Thoracic aorta (tissue), 2 donors: ENCODE measurements around the gene PHF5A. TPM values are rescaled to one million over a fixed set of nuclear protein-coding genes. Genes with fewer than 3 reads are reported as not detected.

Experiments
- ATAC-seq: fragments of 150-250 bp; one replicate; pipeline ENCODE4 v1.8.0; 2017; ENCODE audit warnings: low read depth; ENCODE audit not compliant: insufficient number of reproducible peaks, low FRiP score
- DNase-seq: peaks from one replicate; pipeline ENCODE4 v3.0.0-alpha.2; 2020; ENCODE audit warnings: low spot score
- H3K27ac ChIP-seq, 2 donors: fragments of 200-600 bp; sonication (generic); 1 replicate in 1 of 2; 2 replicates in 1 of 2; pipeline ENCODE4 v1.5.1; 2016; ENCODE audit warnings: mild to moderate bottlenecking in 2 of 2, moderate library complexity in 2 of 2
- H3K27me3 ChIP-seq: fragments of 200-600 bp; sonication (generic); replicated peaks from 2 replicates; pipeline ENCODE4 v1.6.0; 2016; ENCODE audit warnings: mild to moderate bottlenecking; ENCODE audit not compliant: insufficient read depth
- H3K36me3 ChIP-seq: fragments of 200-600 bp; sonication (generic); one replicate; pipeline ENCODE4 v1.5.1; 2016
- H3K4me1 ChIP-seq, 2 donors: fragments of 200-600 bp; sonication (generic); 1 replicate in 1 of 2; 2 replicates in 1 of 2; pipeline versions ENCODE4 v1.5.1 to v1.6.0; 2016; ENCODE audit warnings: low read depth in 2 of 2, mild to moderate bottlenecking in 1 of 2; ENCODE audit not compliant: control insufficient read depth in 1 of 2
- H3K4me3 ChIP-seq: fragments of 200-600 bp; sonication (generic); 2 replicates; pipeline ENCODE4 v1.5.1; 2016; ENCODE audit warnings: mild to moderate bottlenecking
- H3K9me3 ChIP-seq: fragments of 200-600 bp; sonication (generic); 2 replicates; pipeline ENCODE4 v1.5.1; 2016
- total RNA-seq, 2 donors: library from RNA; depleted of rRNA; stranded (reverse); fragments of >200 nt; gene quantifications; one replicate each; pipeline versions ENCODE4 v1.1.0 to v1.2.3, GENCODE V29; 2016
- TF ChIP-seq, protein P1 (sequence below): fragments of 200-600 bp; sonication (generic); IDR thresholded peaks from one replicate; pipeline ENCODE4 v1.5.1; 2019; ENCODE audit warnings: antibody characterized with exemption

Gene PHF5A
- total RNA-seq, 2 donors from 2014 or later, result 13.8 to 28.7 TPM

DNA sequence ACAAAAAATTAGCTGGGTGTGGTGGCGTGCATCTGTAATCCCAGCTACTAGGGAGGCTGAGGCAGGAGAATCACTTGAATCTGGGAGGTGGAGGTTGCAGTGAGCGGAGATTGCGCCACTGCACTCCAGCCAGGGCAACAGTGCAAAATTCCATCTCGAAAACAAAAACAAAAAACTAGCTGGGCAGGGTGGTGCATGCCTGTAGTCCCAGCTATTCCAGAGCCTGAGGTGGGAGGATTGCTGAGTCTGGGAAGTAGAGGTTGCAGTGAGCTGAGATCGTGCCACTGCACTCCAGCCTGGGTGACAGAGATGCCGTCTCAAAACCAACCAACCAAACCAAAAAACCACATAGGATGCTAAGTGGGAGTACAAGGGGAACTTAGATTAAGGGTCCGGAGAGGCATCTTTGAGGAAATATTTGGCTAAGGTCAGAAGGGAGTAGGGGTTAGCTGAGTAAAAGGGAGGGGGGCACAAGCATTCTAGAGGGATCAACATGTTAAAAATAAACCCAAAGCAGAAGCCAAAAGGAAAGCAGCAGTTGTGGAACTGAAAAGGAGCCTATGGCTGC, 10.2 kb downstream of the PHF5A start:
- Histone ChIP-seq H3K4me1 (no peaks in the 10 kb centered on the region), H3K4me3 (no peak overlapping the region), H3K9me3 (no peaks in the 10 kb centered on the region), H3K36me3 (peaks cover 42% of the 10 kb centered on the region), H3K27me3 (no peaks in the 10 kb centered on the region), H3K27ac (no peak overlapping the region)
- ATAC-seq (no peak), DNase-seq (no peak)
- TF ChIP-seq, protein P1, sequence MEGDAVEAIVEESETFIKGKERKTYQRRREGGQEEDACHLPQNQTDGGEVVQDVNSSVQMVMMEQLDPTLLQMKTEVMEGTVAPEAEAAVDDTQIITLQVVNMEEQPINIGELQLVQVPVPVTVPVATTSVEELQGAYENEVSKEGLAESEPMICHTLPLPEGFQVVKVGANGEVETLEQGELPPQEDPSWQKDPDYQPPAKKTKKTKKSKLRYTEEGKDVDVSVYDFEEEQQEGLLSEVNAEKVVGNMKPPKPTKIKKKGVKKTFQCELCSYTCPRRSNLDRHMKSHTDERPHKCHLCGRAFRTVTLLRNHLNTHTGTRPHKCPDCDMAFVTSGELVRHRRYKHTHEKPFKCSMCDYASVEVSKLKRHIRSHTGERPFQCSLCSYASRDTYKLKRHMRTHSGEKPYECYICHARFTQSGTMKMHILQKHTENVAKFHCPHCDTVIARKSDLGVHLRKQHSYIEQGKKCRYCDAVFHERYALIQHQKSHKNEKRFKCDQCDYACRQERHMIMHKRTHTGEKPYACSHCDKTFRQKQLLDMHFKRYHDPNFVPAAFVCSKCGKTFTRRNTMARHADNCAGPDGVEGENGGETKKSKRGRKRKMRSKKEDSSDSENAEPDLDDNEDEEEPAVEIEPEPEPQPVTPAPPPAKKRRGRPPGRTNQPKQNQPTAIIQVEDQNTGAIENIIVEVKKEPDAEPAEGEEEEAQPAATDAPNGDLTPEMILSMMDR, result no peak

DNA sequence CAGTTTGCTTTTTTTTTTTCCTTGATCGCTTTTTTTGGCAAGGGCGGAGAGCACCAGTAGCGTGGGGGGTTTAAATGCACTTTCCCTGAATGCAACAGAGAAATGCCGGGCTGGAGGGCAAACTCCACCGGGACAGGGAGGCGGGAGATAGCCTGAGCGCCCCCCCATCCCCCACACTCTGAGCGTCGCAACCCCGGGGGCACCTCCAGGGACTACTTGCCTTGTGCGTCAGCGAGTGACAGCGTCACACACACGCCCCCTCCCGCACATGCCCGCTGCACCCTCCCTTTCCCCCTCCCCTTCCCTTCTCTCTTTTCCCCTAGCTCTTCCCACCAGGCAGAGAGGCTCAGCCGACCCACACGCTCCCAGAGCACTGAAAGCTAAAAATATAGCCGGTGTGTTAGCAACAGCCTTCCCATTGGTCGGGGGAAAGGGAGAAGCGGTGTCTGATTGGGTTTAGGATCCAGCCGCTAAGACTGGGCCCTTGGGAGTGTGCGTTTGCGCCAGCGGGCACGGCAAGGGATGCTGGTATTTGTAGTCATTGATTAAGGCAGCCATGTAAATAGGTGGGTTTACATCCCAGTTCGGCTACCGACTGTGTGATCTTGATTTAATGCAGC, 20.2 kb downstream of the PHF5A start:
- ATAC-seq, result peak; percentile 95
- H3K36me3 ChIP-seq, result peaks cover under 1% of the 10 kb centered on the region
- TF ChIP-seq, protein P1, result no peak

DNA sequence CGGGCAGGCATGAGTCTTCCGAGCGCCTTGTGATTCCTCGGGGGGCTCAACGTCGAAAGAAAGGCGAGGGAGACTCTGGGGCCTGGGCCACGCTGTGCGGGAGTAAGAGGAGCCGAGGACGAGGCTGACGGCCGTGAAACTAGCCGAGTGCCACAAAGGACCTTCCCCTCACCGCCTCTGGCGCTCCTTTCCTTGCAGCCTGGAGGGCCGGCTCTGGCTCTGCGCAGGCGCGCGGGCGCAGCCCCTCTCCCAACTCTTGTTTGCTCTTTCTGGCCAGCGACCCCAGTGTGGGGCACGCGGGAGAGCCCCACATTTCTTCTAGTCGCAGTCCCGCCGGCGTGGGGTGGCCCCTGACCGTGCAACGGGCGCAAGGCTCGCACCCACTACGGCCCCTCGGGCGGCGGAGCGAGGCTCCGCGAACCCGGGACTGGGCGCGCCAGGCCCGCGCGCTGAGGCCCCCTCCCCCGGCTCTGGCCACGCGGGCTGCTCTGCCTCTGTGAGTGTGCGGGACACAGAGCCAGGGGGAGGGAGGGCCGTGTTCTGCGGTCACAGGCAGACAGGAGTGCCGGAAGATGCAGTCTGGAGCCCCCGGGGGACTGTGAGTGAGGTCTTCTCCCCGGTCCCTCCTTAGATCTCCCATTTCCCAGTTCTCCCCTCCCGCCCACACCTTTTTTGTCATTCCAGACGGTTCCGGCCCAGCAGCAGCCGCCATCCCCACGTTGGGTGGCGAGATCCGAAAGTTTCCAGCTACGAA, 20.9 kb downstream of the PHF5A start:
- no peak for ATAC-seq
- peak overlapping the region; percentile 91 for H3K4me3 ChIP-seq

More for the DNA sequence above, 20.2 kb downstream of the PHF5A start:
- Histone ChIP-seq H3K4me3 (peak overlapping the region; percentile 91), H3K27ac (peak overlapping the region; percentile 94 to 99), H3K4me1 (peaks cover 5 to 16% of the 10 kb centered on the region in 2 donors), H3K9me3 (no peaks in the 10 kb centered on the region), H3K27me3 (no peaks in the 10 kb centered on the region)
- peak; percentile 90 for DNase-seq

DNA sequence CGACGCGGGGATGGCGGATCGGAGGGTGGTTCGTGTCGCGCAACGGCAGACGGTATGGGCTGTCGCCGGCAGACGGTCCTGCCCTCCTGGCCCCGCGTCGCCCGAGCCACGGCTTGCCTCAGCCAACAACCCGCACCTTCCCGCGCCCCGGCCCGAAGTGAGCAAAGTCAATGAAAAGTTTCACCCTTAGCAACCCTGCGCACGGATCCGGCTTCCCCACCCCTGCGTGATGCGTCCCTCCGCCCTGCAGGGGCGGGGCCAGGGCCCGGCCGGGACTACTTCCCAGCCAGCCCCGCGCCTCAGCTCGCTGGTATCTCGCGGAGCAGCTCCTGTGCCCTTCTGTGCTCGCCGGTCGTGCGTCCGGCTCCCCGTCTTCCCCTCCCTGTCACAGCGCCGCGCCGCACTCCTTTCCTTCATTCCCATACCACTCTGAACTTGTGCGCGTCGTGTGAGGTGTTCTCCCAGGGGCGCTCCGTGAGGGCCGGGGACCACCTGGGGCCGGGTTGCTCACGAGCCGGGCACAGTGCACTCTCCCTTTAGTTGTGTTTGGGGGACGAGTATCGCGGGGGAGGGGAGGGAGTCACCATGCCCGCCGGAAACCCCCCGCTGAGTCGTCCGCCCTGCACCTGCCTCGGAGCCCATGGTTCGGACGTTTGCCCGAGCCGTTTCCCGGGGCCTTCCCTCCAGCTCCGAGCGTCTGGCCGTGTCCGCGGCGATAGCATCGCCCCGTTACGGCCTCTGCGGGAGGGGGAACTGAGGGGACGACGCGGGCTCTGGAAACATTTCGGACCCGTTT, 21.7 kb downstream of the PHF5A start, which contains the start of gene TOB2:
TSS of gene TOB2 (minus strand) at position 163 of the 796 bp plus-strand sequence. CDS start 9,456 bp downstream, outside the sequence.
- TF ChIP-seq, protein P1, result no peak
- ATAC-seq (peak; percentile 36), DNase-seq (peak; percentile 74)

More for the DNA sequence above, 20.9 kb downstream of the PHF5A start:
- no peaks in the 10 kb centered on the region for H3K9me3 ChIP-seq
- TF ChIP-seq, protein P1, result no peak
- H3K27ac ChIP-seq, result peak overlapping the region; percentile 94 to 99
- DNase-seq, result no peak
- peaks cover 7% of the 10 kb centered on the region for H3K36me3 ChIP-seq
- peaks cover 12 to 23% of the 10 kb centered on the region in 2 donors for H3K4me1 ChIP-seq
- no peaks in the 10 kb centered on the region for H3K27me3 ChIP-seq

More for the DNA sequence above, 21.7 kb downstream of the PHF5A start, which contains the start of gene TOB2:
- H3K27ac ChIP-seq, result peak within 1 kb of the TSS; percentile 94 to 99
- H3K4me1 ChIP-seq, result peaks cover 13 to 29% of the 10 kb centered on the region in 2 donors
- no peaks in the 10 kb centered on the region for H3K9me3 ChIP-seq
- peak within 1 kb of the TSS; percentile 91 for H3K4me3 ChIP-seq
- peaks cover 7% of the 10 kb centered on the region for H3K36me3 ChIP-seq
- no peaks in the 10 kb centered on the region for H3K27me3 ChIP-seq
